Measurements from ENCODE around the gene PLEK2. TPM values are rescaled to one million over a fixed set of nuclear protein-coding genes. Genes with fewer than 3 reads are reported as not detected.
"Not testable (repeated sequence)": the region's sequence is repeated elsewhere in the genome, so short reads cannot be mapped to it uniquely, and the experiment has no call there.

PLEK2 gene
- polyA plus RNA-seq, 5 donors, result 2.8 to 7.1 (median 3.8) TPM

- no peak for DNase-seq
Measured at GRCh38 chr14:67429510-67430205, 17.7 kb upstream of the PLEK2 start.

- no peak for DNase-seq
Measured at GRCh38 chr14:67428501-67429031, 16.6 kb upstream of the PLEK2 start.

- DNase-seq, result peak; percentile 54 to 69
Measured at GRCh38 chr14:67426983-67427606, 15.1 kb upstream of the PLEK2 start.

DNA sequence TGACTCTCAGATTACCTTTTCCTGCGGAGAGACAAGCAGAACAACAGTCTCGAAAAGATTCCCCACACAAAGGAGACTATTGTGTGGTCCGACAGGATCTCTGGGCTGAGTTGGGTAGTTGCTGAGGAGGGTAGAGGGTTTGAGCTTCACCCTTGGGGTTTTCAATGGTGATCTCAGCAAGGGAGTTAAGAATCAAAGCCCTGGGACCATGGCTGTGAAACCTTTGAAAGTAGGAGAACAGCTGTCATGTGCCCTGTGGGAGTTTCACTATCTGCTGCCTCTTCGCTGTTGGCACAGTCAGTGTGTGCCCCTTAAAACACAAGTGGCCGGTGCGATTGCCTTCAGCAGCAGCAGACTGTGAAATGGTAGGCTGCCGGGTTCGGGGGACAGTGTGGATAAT is 14.2 kb upstream of the PLEK2 start:
- DNase-seq, result no peak

DNA sequence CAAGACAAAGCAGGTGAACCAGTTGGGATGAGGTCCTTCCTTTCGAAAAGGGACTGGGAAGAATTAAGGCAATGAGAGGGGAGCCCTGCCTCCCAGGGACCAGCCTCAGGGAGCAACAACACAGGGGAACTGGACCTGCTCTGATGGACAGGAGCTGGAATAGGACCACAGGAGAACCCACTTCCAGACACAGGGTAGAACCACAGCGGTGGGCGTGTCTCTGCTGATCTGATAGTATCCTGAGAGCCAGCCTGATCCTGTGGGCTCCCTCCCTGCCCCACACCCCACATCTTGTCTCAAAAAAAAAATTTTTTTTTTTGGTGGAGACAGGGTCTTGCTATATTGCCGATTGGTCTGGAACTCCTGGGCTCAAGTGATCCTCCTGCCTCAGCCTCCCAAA is 13.6 kb upstream of the PLEK2 start:
- no peak for DNase-seq

DNA sequence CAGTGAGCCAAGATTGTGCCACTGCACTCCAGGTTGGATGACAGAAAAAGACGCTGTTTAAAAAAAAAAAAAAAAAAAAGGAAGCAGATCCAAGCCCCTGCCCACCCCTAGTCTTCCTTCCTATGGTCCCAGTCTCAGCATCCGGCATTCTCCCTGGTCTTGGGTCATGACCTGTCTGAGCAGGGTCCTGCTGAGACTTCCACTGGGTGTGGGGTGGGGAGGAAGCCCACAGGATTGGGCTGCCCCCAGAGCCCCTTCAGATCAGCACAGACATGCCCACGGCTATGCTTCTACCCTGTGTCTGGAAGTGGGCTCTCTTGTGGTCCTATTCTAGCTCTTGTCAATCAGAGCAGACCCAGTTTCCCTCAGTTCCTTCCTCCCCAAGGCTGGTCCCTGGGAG is 12.6 kb upstream of the PLEK2 start:
- no peak for DNase-seq

- no peak for DNase-seq
Measured at GRCh38 chr14:67423424-67423823, 11.5 kb upstream of the PLEK2 start.

- no peak for DNase-seq
Measured at GRCh38 chr14:67421356-67422224, 9.6 kb upstream of the PLEK2 start.

DNA sequence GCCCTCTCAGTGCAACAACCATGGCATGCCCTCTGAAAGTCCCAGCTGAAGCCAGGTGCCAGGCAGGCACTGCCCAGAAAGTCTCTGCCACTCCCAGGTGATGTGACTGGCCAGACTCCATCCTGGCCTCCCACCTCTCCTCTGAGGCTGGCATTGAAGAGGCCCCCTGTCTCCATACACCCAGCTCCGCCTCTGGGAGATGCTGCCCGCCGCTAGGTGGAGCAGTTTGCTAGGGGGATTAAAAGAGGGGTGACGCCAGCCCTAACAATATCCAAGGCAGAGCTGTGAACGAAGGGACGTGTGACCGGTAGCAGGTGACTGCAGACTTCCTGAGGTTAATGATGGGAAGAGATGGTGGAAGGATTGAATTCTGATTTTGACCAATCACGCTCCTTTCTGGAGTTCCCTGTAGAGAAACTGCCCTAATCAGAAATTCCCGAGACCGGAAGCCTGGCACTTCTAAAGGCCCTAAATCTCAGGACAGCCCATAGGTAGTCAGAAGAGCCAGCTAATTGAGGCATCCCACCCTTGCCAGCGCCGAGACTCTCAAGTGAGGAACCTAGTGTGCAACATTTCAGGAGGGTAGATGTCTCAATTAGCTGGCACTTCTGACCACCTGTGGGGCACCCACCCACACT is 8.3 kb upstream of the PLEK2 start:
- DNase-seq, result no peak

GRCh38 chr14:67418401-67419191 is 6.6 kb upstream of the PLEK2 start:
- DNase-seq, result no peak

DNA sequence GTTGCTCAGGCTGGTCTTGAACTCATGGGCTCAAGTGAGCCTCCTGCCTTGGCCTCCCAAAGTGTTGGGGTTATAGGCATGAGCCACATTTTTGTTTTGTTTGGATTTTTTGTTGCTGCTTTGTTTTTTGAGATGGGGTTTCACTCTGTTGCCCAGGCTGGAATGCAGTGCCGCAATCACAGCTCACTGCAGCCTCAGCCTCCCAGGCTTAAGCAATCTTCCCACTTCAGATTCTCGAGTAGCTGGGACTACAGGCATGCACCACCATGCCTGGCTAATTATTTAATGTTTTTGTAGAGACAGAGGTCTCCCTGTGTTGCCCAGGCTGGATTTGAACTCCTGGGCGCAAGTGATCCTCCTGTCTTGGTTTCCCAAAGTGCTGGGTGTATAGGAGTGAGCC is 5.7 kb upstream of the PLEK2 start:
- no peak for DNase-seq

- no peak for DNase-seq
Measured at GRCh38 chr14:67416810-67417209, 4.8 kb upstream of the PLEK2 start.

DNA sequence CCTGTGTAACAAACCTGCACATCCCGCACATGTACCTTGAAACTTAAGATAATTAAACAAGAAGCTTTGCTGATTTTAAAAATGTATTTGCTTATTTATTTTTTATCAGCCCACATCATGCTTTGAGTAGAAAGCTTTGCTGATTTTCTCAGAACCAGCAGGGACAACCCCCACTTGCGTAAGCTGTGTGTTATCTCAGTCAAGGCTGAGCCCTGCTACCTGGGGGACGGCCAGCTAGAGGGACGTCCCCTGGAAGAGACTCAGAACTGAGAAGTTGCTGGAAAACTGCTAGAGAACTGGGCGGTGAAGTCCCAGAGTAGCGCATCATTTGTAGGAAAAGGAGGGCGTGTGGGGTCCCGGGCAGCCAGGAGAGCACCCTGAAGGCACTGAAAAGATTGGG is 4.1 kb upstream of the PLEK2 start:
- DNase-seq, result no peak

DNA sequence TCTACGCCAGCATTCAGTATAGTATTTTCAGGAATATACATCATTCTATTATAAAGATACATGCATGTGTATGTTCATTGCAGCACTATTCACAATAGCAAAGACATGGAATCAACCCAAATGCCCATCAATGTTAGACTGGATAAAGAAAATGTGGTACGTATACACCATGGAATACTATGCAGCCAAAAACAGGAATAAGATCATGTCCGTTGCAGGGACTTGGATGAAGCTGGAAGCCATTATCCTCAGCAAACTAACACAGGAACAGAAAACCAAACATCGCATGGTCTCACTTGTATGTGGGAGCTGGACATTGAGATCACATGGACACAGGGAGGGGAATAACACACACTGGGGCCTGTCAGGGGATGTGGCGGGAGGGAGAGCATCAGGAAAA is 3.6 kb upstream of the PLEK2 start:
- DNase-seq, result not testable (repeated sequence)

GRCh38 chr14:67413806-67414769 is 2.1 kb upstream of the PLEK2 start:
- no peak for DNase-seq

DNA sequence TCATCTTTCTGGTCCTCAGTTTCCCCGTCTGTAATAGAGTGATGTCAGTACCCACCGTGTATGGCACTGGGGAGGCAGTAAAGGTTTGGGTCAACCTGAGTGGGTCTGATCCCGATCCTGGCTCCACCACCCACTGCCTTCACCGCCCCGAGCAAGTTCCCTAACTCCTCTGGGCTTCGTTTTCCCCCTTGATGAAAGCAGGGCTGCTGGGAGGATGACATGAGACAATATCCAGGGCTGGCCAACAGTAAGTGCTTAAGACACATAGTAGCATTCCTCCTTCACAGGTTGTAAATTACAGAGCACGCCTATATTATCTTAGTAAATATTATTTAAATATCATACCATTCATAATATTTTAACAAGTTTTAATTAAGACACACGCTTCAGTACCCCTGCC is 595 bp downstream of the PLEK2 start:
- DNase-seq, result no peak

- no peak for DNase-seq
Measured at GRCh38 chr14:67410313-67410712, 1.7 kb downstream of the PLEK2 start.

DNA sequence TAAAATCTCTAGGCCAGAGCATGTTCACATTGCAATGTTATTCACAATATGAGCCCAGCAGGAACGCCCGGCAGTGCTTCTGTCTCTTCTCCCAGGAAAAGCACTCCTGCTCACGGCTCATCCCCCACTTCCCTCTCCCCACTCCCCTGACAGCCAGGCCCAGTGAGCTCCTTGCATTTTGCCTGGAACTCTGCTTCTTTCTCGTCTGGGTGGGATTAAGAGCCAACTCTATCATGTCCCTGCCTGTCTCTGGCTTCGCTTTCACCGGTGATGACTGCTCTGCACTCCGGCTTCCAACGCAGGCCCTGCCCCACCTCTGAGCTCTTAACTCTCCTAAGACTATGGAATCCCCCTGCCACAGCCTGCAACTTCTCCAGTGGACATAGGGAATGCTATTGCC is 2.5 kb downstream of the PLEK2 start:
- DNase-seq, result no peak

DNA sequence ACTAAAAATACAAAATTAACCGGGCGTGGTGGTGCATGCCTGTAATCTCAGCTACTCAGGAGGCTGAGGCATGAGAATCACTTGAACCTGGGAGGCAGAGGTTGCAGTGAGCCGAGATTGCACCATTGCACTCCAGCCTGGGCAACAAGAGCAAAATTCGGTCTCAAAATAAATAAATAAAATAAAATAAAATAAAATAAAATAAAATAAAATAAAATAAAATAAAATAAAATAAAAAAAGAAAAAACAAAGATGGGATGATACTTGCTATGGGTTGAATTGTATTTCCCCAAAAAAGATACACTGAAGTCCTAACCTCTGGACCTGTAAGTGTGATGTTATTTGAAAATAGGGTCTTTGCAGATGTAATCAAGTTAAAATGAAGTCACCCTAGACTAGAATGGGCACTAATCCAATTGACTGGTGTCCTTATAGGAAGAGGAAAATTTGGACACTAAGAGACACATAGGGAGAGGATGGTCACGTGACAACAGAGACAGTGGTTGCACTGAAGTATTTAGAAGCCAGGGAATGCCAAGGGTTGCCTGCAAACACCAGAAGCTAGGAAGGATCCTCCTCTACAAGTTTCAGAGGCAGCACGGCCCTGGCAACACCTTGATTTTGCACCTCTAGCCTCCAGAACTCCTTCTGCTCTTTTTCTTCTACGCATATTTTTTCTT is 3.7 kb downstream of the PLEK2 start:
- DNase-seq, result not testable (repeated sequence)
